Hair follicle dermal papilla cell (primary cell): ENCODE measurements around the gene ABCB7. TPM values are rescaled to one million over a fixed set of nuclear protein-coding genes. Genes with fewer than 3 reads are reported as not detected.

Experiments used
- small RNA-seq: library from RNA; depleted of rRNA; stranded (forward); fragments of <200 nt; gene quantifications from one replicate; pipeline ENCODE3, GENCODE V24; 2012
- total RNA-seq: library from RNA; depleted of rRNA; stranded (reverse); fragments of >200 nt; gene quantifications from 2 replicates; pipeline ENCODE4 v1.2.3, GENCODE V29; 2012

The ABCB7 gene
- 19.6 and 21.3 TPM in 2 replicates for total RNA-seq

GRCh38 chrX:75155827-75156525, at the start of gene ABCB7:
Gene ABCB7, minus strand, starts transcription at chrX:75156283. Its CDS starts 11 bp downstream, at chrX:75156272.

Small RNA genes within 50 kb of the gene (small RNA-seq; reads per million reads assigned to genes)
- gene BUD31P2: not detected
- gene RNU6-562P: not detected

Other genes with a start within 250 kb of the ABCB7 start
- gene NEXMIF, start 230.8 kb downstream of the ABCB7 start, total RNA-seq: under 0.01 TPM in 1 of 2 replicates, not detected in the other
- 12.6 and 12.8 TPM in 2 replicates for gene UPRT, start 117.8 kb upstream of the ABCB7 start, total RNA-seq